Measurements from ENCODE around the gene TEAD1.
A peak's percentile ranks its signal among the peaks of the same experiment; 100 is the strongest.

TEAD1 gene

GRCh38 chr11:12707500-12707880, 33.3 kb downstream of the TEAD1 start:
- no peak for DNase-seq (ENCODE audit: low read depth)

- no peak for DNase-seq (ENCODE audit: low read depth)
Measured at GRCh38 chr11:12711496-12711895, 37.3 kb downstream of the TEAD1 start.

DNA sequence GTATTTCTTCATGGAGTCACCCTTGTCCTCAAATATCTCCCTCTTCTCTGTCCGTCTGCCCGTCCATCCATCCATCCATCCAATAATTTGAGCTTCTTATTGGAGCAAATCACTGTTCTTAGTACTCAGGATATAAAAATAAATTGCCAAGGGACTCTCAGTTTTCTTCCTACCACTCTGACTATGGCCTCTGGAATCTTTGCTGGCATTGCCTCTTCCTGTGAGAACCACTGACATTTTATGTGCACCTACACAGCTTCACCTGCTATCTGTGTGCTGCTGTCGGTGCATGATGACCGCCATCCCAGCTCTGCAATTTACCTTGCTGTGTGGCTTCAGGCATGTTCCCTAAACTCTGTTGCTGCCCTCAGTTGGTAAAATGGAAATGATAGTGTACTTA, 37.9 kb downstream of the TEAD1 start:
- no peak for DNase-seq (ENCODE audit: low read depth)

DNA sequence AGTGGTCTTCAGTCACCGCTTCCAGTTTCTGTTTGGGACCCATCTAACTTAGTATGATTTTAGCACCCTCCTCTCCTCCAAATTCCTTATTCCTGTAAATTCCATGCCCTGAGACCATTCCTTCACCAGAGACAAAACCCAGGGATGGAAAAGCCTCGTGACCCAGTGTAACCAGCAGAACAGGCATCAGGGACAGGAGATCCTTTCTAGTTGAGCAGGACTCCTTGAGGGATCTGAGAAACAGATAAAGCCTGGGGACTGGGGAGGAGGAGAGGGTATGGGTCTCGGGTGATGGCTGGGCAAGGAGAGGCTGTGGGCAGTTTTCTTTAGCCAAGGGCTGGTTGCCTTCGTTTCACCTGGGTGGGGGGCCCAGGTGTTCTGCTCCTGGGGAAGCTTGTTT, 40.9 kb downstream of the TEAD1 start:
- no peak for DNase-seq (ENCODE audit: low read depth)

DNA sequence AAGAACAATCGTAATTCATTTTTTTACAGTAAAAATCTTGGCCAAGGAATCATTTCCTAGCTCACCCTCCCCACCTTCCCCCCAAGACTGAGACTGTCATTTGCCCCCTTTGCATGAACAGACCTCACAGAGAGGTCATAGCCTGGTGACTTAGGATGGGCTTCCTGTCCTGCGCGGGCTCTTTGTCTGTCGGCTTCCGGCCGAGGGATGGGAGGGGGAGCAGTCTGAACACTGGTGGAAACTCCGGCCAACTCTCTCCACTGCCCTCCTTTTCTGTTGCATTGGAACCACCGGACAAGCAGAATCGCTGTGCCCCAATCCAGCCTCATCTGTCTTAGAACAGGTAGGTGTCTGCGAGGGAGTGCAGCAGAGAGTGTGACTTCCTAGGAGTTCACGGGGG, 41.7 kb downstream of the TEAD1 start:
- DNase-seq (ENCODE audit: low read depth): no peak

GRCh38 chr11:12716816-12717215, 42.6 kb downstream of the TEAD1 start:
- DNase-seq (ENCODE audit: low read depth): no peak

- DNase-seq (ENCODE audit: low read depth): no peak
Measured at GRCh38 chr11:12717851-12718291, 43.6 kb downstream of the TEAD1 start.

GRCh38 chr11:12719221-12719620, 45.0 kb downstream of the TEAD1 start:
- no peak for DNase-seq (ENCODE audit: low read depth)

- DNase-seq (ENCODE audit: low read depth): no peak
Measured at GRCh38 chr11:12721816-12722604, 47.8 kb downstream of the TEAD1 start.

- DNase-seq (ENCODE audit: low read depth): no peak
Measured at GRCh38 chr11:12723421-12724300, 49.4 kb downstream of the TEAD1 start.

DNA sequence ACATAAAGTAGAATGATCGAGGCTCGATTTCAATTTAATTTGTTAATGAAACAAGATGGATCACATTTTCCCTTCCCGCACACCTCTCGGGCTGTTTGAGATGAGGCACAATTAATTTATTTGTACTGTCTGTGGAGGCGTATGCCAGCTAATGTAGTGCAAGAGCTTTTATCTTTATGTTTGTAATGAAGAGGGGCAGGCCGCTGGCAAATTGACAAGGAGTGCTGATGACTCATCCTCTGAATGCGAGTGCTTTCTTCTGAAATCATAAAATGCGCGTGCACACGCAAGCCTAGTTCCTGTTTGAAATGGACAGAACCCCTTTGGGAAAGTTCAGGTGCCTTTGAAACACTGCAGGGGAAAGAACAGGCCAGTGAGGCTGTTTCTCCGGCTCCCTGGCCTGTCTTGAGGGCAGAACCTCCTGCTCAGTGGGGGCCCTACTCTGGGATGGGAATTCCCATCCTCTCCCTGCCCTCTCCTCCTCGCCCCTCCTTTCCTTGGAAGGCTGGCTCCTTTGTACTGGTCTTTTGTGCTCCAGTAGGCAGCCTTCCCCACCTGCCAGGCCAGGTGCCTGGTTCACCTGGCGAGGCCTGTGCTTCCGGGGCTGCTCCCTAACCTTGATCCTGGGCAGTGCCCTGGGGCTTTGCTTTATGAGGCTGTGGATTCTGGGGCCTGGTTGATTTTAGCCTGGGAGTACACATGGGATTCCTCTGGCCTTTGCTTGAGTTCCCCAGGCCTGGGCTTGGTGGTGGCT, 50.3 kb downstream of the TEAD1 start:
- DNase-seq (ENCODE audit: low read depth): peak; percentile 30

GRCh38 chr11:12725055-12725862, 51.0 kb downstream of the TEAD1 start:
- DNase-seq (ENCODE audit: low read depth): no peak

DNA sequence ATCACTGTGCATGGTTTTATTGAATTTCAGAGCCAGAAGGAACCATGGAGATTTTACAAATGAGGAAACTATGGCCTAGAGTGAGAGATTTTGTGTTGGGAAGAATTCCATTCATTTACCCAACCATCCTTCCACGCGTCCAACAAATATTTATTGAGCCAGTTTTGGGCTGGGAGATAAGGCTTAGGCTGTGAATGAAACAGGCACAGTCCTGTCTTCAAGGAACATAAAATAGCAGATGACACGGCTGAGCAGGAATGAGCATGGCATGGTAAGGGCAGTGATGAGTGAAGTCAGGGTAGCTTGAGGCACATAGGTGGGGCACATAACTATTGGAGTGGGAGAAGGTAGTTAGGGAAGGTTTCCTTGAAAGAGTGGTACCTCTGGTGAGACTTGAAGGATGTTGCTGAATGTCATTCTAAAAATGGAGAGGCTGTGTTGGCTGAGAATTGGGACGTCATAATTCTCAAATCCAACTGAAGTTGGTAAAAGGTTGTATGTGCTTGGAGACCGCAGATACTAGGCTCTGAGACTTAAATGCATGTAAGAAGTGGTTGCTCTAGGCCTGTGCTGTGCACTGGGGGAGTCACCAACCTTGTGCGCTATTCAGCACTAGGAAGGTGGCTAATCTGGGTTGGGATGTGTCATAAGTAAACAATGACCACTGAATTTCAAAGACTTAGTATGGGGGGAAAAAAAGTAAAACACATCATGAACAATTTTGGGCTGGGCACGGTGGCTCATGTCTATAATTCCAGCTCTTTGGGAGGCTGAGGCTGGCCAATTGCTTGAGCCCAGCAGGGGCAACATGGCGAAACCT, 51.9 kb downstream of the TEAD1 start:
- no peak for DNase-seq (ENCODE audit: low read depth)

- no peak for DNase-seq (ENCODE audit: low read depth)
Measured at GRCh38 chr11:12727563-12728211, 53.5 kb downstream of the TEAD1 start.

DNA sequence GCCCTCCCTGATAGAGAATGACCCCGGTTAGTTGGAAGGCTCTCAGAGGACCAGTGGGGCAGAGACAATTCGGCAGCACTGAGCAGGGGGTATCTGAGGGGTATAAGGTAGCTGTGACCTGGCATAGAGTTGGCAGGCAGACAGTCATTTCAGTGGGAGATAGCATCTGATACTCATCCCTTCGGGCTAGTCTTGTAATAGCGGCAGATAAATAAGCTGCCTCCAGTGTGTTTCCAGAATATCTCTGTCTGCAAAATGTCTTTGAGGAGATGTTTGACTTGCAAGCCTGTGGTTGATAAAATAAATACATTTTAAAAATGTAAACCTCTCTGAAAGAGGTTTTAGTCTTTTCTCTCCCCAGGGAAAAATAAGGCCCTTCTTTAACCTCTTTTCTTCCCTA, 54.2 kb downstream of the TEAD1 start:
- DNase-seq (ENCODE audit: low read depth): no peak

DNA sequence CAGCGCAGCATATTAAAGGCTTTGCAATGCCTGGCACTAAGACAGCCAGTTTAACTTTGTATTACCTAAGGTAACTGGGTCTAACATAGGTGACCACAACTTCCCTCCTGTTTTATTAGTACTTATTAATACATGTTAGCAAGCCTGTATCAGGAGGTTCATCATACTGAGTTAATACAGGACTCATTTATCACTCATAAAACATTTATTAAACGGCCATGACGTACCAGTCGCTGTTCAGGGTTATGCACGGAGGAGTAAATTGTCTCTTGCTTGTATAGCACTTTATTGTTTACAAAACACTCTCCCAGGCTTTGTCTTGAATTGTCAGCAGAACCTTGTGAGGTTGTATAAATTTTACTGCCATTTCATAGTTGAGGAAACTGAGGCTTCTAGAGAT, 55.7 kb downstream of the TEAD1 start:
- DNase-seq (ENCODE audit: low read depth): no peak

GRCh38 chr11:12731841-12732336, 57.7 kb downstream of the TEAD1 start:
- DNase-seq (ENCODE audit: low read depth): peak; percentile 19

DNA sequence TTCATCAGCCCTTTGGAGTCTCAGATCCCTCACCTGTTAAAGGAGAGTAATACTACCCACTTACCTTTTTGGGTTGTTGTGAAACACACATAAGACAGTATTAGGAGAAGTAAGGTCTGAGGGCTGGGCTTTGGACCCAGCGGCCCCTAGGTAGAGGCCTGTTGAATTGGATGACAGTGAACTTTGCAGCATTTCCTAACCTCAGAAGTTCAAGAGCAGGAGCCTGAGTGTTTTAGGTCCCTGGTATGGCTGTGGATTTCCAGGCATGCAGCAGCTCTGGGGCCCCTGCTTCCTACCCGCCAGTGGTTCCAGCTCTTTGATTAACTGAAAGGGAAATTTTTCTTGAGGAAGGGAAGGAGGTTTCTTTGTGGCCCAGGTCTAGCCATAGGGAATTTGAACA, 58.9 kb downstream of the TEAD1 start:
- DNase-seq (ENCODE audit: low read depth): no peak

GRCh38 chr11:12734625-12735024, 60.4 kb downstream of the TEAD1 start:
- no peak for DNase-seq (ENCODE audit: low read depth)

DNA sequence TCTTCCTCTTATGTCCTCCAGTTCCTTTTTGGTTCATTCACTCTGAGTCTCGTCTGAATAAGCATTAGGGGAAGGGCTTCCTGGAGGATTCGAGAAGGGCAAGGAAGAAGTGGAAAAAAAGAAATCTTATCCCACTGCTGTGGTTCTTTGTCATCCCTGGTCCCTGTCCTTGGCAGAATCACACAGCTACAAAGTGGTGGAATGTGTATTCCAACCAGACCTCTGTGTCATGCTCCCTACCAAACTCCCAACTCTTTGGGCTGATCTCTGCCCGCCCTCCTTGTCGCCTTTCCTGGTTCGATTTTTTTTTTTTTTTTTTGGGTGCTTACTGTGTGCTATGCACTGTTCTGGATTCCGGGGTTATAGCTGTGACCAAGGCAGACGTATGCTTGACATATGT, 61.0 kb downstream of the TEAD1 start:
- no peak for DNase-seq (ENCODE audit: low read depth)

Data from GM04503 (cell line).